ENCODE measurements around the gene STX16.

GRCh38 chr20:58602124-58602523, 49.0 kb upstream of the STX16 start:
- TF ChIP-seq CTCF (IDR thresholded peaks at IDR 0.05): no peak
- no peak for TF ChIP-seq SIN3A (IDR thresholded peaks at IDR 0.05; ENCODE audit: borderline replicate concordance, insufficient read depth, low read depth, low read length)
- TF ChIP-seq POLR2AphosphoS5 (IDR thresholded peaks at IDR 0.05; ENCODE audit: low read depth, low read length): no peak
